Activated CD4-positive, alpha-beta T cell treated with anti-CD3 and anti-CD28 coated beads for 48 hours (primary cell): ENCODE measurements around the gene TRIM37.
"Not testable (repeated sequence)": the region's sequence is repeated elsewhere in the genome, so short reads cannot be mapped to it uniquely, and the experiment has no call there.

ENCODE experiments used
- DNase-seq: peaks from one replicate; pipeline ENCODE4 v3.0.0-alpha.2; 2020

The TRIM37 gene

GRCh38 chr17:59111539-59111938, 4.9 kb upstream of the TRIM37 start:
- DNase-seq = no peak

GRCh38 chr17:59110973-59111372, 4.3 kb upstream of the TRIM37 start:
- no peak for DNase-seq

GRCh38 chr17:59108400-59109102, 1.9 kb upstream of the TRIM37 start:
- DNase-seq = no peak

- no peak for DNase-seq
Measured at GRCh38 chr17:59107306-59107670, 608 bp upstream of the TRIM37 start.

- peak; percentile 79 for DNase-seq
Measured at GRCh38 chr17:59105852-59106462, 723 bp downstream of the TRIM37 start.

- no peak for DNase-seq
Measured at GRCh38 chr17:59101178-59101577, 5.5 kb downstream of the TRIM37 start.

GRCh38 chr17:59097876-59098275, 8.8 kb downstream of the TRIM37 start:
- DNase-seq = no peak

GRCh38 chr17:59094861-59095530, 11.7 kb downstream of the TRIM37 start:
- no peak for DNase-seq

- no peak for DNase-seq
Measured at GRCh38 chr17:59093702-59094231, 12.9 kb downstream of the TRIM37 start.

GRCh38 chr17:59093145-59093701, 13.5 kb downstream of the TRIM37 start:
- DNase-seq = no peak

GRCh38 chr17:59090593-59090992, 16.1 kb downstream of the TRIM37 start:
- not testable (repeated sequence) for DNase-seq

GRCh38 chr17:59084154-59084553, 22.5 kb downstream of the TRIM37 start:
- DNase-seq = no peak

GRCh38 chr17:59074494-59074893, 32.2 kb downstream of the TRIM37 start:
- DNase-seq = no peak

GRCh38 chr17:59073972-59074371, 32.7 kb downstream of the TRIM37 start:
- no peak for DNase-seq

GRCh38 chr17:59069856-59070255, 36.8 kb downstream of the TRIM37 start:
- DNase-seq = no peak

- no peak for DNase-seq
Measured at GRCh38 chr17:59067756-59068155, 38.9 kb downstream of the TRIM37 start.

- DNase-seq = no peak
Measured at GRCh38 chr17:59067340-59067739, 39.3 kb downstream of the TRIM37 start.

- no peak for DNase-seq
Measured at GRCh38 chr17:59062509-59062908, 44.2 kb downstream of the TRIM37 start.

- no peak for DNase-seq
Measured at GRCh38 chr17:59056857-59057256, 49.8 kb downstream of the TRIM37 start.

GRCh38 chr17:59049798-59050197, 56.9 kb downstream of the TRIM37 start:
- DNase-seq = no peak

- DNase-seq = no peak
Measured at GRCh38 chr17:59047616-59048015, 59.1 kb downstream of the TRIM37 start.

- no peak for DNase-seq
Measured at GRCh38 chr17:59046192-59046591, 60.5 kb downstream of the TRIM37 start.

- peak; percentile 43 for DNase-seq
Measured at GRCh38 chr17:59038734-59039133, 67.9 kb downstream of the TRIM37 start.

- no peak for DNase-seq
Measured at GRCh38 chr17:59037960-59038359, 68.7 kb downstream of the TRIM37 start.
